ENCODE results near the gene CHST10.

The CHST10 gene

DNA sequence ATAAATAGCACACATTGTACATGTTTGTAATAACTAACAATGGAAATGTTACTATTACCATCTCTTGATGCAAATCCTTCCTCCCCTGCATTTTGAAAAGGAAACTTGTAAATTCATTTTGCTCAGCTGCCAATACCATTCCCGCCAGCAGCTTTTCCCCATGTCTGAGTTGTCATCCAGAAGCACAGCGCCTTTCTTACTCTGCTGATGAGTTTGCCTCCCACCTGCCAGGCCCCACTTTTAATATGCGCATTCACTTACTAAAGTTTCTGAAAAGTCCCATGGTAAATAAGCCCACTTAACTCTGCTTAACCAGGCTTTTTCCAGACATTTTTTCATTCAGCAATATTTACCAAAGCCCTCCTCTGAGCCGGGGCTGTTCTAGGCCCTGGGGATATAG, 3.9 kb downstream of the CHST10 start:
- DNase-seq, result no peak

DNA sequence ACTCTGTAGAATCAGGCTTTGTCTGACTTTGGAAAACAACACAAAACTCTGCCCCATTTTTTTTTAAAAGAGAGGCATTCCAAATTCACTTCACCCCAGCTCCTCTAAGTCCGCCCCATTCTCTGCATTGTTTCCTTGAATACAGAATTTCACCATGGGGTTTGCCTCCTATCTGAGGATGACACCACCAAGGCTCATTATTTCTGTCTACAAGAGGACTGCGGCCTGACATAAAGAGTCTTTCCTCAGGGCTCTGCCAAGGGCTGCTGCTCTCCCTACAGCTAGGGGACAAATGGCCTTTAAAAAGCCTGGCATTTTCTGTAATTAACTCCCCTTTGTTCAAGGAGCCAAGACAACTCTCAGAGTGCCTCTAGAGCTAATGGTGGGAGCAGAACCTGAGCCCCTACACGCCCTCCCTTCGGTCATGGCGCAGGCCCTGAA, 4.6 kb downstream of the CHST10 start:
- no peak for DNase-seq

DNA sequence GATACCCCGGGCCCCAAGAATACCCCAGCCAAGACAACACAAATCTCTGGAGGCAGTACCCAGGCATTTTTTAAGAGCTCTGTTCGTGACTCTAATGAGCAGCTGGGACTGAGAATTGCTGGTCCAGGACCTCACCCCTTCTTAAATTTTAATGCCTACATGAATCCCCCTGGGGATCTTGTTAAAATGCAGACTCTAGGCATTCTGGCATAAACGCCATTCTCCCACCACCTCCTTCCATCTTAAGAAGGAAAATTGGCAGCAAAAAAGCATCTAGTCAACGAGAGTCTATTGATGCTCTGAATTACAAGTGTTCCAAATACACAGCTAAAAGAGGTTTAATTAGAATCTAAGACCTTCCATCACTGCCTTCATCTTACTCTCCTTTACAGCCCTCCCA, 5.0 kb downstream of the CHST10 start:
- DNase-seq, result no peak

DNA sequence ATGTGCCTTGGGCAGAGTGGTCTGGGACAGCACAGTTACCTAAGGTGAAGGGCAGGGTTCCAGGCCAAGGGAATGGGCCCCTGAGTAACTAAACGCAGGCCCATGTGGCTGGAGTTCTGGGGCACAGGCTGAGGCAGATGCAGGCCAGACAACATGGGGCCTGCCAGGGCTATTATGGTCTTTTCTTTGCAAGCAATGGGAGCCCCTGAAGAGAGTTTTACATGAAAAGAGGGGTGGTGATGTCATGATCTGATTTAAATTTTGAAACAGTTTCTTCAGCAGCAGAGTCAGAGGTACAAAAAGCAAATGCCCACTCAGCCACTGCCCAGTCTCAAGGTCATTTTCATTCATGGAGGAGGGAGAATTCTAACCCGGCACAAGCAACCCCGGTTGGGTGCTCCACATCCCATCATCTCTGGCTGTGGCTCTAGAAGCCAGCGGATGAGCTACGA, 5.6 kb downstream of the CHST10 start:
- DNase-seq, result no peak

DNA sequence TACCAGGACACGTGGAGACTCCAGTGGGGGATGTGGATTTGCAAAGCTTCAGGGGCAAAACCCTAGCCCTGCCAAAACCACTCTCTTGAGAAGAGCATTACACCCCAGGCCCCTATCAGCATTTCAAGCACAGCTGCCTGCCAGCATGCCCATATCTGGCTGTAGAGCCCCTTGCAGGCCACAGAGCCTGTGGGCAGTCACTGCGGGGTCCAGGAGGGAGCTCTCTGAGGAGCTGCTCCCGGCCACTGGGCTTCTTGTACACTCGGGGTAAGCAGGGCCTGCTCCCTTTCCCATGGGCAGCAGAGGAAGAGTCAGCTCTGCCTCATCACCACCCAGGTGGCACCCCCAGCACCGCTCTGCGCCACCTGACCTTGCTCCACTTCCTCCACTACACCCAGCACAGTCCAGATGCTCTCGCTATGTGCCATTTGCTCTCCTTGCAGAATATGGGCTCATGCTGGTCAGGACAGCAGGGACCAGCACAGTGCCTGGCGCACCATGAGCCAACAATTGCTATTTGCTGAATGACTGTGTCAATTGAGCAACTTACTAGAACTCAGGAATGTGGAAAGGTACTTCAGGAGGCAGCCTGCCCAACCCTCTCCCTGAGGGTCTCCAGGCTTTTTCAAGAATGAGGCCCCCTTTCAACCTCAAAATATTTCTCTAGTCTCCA, 7.4 kb downstream of the CHST10 start:
- DNase-seq, result no peak

DNA sequence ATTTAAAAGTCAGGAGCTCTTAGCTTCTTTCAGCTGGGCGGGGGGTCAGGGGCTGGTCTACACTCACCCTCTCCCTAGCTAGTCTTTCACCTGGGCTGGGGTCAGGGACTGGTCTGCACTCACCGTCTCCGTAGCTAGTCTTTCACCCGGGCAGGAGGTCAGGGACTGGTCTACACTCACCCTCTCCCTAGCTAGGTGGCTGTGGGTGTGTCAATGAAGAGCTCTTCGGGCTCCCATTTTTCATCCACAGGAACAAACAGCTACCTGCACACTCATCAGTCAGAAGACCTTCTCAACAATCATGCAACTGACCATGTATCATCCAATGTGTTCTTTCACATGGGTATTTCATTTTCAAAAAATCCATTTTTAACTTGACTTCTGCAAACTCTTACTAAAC, 8.0 kb downstream of the CHST10 start:
- DNase-seq, result no peak

DNA sequence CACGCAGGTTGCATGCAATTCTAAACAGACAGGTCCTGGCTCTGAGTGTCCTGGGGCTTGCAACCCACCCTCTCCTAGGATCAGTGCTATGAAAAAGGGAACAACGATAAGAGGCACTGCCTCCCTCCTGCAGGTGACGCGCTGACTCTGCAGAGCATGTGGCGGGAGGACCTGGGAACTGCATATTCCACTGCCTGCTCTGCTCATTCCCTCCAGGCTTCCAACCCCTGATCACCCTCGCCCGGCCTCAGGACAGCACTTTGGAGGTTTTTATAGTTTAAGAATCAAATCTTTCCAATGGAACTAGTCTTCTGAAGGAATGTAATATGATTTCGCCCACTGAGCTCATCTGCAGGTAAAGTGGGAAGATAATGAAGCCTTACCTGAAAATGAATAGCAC, 8.5 kb downstream of the CHST10 start:
- DNase-seq, result no peak

DNA sequence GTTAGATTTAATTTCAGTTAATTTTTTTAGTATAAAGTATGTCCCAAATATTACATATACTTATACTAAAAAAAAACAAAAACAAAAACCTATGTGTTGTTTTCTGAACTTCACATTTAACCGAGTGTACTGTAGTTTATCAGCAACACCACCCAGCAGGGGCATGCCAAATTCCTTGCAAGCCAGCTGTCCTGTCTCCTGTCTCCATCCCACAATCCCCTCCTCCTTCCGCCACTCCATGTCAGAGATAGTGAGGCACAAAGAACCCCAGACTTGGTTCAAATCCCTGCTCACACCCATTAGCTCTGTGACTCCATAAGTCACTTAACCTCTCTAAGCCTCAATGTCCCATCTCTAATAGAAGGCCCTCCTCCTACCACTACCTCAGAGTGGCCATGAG, 9.4 kb downstream of the CHST10 start:
- DNase-seq, result no peak

DNA sequence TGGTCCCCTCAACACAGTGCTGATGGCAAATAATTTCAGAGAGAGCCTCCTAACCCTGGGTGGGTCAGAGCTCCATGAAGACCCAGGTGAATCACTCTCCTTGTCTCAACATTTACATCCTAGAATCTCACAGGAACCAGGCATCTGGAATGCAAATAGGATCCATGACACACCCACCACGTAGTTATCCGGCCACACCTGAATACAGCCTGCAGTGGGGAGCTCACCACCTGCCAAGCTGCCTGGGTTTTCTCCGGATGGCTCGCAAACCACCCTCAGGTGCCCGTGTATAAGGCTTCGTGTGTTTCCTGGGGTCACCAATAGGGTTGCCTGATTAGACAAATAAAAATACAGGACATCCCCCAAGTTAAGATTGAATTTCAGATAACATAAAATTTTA, 9.9 kb downstream of the CHST10 start:
- DNase-seq, result no peak

DNA sequence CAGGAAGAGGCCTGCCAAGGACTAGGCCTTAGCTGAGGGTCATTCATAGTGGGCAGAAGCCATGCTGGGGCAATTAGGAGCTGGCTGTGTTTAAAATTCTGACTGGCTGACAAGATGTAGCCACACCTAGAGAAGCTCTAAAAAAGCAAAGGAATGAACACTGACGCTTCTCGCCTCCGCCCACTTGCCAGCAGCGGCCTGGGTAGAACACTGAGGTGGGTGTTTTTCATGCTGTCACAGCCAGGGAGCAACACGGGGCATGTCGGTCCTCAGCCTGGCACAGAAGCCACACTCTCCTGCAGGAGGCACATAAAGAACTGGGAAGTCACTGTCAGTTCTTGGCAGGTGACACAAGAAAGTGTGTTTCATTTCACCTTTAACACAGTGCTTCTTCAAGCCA, 10.4 kb downstream of the CHST10 start:
- no peak for DNase-seq

DNA sequence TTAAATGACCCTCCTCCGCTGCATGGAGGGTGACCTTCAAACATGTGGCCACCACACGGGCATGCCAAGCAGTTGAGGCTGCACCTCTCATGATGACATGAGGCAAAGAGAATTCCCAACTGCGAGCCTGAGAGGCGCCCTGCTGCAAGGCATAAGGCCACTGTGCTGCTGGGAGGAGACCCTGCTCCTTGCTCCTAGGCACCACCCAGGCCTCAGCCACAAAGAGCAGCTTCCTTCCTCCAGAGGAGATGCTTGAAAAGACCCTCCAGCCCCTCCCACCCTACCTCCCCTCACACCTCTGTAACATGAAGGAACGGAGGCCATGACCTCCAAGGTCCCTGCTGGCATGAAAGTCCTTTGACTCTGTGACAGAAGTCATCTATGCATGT, 11.4 kb downstream of the CHST10 start:
- DNase-seq, result no peak

DNA sequence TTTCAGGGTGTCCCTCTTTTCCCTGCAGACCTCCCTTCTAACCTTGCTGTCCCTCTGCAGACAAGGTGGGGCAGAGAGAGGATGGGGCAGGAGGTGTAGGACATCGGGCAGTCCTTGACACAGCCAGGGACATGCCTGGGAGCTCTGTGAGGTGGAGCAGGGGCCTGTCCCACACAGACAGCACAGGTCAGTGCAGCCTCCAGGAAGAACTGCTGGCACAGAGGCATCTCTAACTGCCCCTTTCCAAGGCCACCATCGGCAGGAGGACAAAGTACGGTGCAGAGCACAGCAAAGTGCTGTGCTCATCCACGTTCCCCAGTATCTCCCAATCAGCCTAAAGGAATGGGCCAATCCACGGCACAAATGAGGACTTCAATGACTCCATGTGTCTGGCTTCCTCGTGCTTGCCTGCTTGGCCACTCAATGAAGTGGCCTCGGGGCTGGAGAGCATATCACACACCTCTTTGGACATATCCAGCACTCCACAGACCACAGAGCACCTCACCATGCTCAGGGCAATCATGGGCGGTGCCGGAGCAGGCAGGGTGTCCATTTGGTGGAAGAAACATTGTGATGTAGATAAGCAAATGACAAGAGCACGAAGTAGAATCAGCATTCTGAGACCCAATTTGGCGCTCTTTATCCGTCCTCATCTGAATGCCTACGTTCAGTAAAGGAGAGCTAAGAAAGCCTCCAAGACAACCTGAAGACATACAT, 11.9 kb downstream of the CHST10 start:
- no peak for DNase-seq

DNA sequence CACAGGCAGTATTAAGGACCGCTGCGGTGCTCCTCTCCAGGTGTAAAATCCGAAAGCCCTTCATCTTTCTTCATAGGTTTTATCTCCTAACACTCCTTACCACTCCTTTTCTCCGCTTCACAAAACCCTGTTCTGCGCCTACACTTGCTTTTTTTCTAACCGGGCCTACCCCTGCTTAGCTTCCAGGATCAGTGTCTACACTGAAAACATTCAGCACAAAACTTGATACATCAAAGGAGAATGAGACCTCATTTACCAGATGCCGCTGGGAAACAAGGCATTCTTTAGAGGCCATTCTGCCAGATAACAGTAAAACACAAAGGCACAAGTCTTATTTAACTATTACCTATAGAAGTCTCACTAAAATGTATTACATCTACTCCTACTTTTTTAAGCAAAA, 13.1 kb downstream of the CHST10 start:
- DNase-seq, result no peak

DNA sequence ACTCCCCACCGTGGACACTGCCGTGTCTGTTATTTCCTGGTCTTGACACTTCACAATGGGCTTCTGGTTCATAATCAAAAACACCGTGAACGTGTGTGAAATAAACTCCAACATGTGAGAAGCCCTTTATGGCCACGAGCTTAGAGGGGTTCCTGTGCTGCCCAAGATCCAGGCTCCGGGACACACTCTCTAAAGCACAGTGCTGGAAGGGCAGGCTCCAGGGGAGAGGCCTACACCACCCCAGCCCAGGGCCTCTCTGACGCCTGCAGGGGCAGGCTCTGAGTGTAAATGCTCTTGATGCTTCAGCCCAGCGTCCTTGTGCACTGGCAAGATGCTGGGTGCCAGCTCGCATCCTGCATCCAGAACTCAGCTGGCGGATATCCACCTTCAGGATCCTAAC, 13.7 kb downstream of the CHST10 start:
- DNase-seq, result no peak

DNA sequence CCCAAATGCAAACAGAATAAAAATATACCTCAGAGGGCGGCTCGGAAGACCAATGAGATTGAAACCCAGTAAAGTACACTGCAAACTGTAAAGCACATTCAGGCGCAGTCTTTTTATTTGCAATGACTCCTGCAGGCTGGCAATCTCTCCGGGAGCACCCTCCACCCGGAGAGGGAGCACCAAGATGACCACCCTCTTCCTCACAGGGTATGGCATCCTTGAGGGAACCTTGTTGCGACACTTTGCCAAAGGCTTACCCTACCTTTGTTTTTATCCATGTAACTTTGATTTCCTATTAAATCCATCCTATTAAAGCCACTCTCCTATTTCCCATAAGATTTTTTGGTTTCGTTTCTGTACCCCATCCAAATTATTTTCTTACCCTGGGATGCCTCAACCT, 16.2 kb downstream of the CHST10 start:
- DNase-seq, result no peak

DNA sequence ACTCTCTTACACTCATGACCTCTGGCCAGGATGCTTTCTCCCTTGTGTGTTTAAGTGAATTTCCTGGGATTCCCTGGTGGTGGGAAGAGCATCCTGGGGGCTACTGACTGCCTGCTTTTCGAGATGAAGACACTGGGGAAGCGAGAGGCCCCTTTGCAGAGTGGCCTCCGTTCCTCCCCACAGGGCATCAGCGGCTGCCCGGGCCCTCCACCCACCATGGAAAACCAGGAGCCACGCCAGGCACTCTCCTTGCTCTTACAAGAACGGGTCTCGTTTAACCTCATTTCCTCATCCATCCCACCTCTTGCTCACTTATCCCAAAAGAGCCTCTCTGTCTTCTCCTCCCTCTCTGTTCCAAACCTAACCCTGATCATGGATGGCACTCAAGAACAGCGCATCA, 17.8 kb downstream of the CHST10 start:
- no peak for DNase-seq

DNA sequence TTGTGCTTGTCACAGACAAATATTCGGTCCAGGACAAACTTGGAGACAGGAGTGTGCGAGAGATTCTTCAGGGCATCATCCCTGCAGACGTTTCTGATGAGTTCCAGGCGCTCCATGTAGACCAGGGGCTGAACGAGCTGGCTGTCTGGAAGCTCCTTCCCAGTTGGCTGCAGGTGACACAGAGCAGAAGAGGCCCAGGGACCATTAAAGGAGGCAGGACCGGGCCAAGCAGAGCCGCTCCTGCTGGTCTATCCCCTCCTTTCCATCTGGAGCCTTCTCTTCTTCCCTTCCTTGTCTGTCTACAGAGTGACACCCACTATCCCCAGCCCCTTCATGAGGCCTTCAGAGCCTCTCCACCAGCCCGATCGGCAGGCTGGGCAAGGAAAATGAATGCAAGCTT, 19.5 kb downstream of the CHST10 start:
- DNase-seq, result no peak

DNA sequence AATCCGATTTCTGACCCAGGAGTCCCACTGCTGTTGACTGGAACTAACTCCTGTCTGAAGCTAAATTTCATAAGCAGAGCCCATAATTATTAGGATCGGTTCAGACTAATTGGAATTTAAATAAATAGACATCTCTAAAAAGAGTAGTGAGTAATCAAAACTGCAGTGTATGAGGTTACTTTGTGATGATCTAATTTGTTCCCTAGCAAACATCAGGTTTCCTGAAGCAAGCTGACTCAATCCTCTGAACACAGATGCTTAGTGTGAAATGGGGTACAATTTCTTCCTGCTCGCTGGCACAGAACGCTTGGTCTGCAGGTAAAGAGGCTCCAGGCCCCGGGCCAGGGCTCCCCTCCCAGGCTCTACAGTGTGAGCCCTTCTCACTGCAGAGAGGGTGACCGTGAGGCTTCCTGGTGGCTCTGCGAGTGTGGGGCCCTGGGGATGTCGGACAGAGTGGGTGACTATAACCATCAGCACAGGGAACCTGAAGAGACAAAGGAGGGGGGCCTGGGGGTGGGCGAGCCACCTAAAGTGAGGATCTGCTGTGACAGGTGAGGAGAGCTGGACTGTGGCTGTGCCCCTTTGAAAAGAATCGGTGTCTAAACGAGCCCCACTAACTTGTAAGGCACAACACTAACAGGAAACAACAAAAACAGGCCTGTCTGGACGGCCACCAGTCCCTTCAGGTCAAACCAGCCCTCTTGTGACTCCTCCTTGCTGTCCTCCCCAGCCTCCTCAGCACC, 20.2 kb downstream of the CHST10 start:
- no peak for DNase-seq

DNA sequence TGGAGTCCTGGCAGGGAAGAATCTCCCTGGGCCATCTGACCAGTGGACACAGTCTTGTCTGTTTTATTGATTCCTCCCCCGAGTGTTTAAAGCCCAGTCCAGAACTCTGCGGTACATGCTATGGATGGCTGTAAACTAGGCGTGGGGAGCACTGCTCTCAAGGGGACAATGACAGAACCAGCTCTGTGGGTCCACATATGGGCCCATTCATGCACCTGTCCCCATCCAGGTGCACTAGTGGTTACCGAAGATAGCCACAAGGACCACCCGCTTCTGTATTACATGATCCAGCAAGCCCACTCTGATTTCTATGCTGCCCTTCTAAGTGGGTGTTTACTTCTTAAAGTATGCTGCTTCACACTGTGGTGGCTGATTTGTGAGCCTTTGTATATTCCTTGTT, 21.0 kb downstream of the CHST10 start:
- DNase-seq, result no peak

DNA sequence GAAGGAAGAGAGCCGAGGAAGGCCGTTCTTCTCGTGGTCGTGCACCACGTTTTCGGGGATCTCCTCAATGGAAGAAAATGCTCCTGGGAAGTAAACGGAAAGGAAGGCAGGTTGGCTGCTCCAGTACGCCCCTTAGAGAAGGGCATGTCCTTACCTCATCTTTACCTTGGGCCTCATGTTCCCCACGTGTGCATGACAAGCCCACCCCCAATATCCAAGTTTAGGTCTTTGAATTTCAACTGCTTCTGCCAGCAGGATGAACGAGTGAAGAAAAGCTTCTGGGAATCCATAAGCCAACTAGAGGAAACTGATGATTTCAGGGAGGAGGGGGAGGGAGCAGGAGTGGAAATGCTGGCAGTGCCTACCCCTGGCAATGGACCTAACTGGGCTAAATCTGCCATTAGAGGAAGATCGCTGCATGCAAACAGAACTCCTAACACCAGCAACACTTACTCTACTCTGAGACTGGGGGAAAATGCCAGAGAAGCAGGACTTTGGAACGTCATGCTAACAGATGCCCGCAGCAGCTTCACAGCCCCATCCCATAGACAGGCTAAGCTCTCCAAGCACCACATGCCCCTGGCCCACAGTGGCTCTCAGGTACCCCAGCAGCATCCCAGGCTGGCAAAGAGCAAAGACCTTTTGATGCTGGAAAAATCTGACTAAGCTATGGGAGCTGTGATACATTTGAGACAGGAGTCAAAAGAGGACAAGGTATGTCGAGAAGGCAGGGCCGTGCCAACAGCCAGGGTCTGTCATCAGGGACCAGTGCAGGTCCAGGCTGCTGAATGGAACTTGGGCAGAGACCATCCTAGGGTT, 21.7 kb downstream of the CHST10 start:
- no peak for DNase-seq

DNA sequence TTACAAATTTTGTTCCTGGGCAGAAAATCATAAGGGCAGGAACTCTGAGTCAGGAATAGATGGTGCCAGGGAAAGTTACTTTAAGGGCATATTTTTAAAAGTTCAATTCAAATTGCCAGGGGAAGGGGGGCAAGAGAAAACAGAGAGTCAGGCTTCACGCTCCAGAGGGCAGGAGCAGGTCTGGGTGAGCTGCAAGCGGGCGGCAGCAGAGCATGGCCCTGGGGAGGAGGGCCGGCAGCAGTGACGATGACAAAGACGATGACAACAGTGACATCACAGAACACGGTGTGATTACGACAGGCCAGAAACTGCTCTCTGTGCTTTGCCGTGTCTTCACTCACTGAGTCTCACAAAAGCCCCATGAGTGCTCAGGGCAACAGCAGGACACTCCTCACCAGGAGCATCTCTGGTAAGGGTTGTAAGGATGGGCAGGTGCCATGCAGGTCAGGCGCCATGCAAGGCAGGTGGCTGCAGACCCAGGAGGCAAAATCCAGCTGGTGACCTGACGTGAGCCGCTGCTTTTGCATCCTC, 23.3 kb downstream of the CHST10 start:
- no peak for DNase-seq

DNA sequence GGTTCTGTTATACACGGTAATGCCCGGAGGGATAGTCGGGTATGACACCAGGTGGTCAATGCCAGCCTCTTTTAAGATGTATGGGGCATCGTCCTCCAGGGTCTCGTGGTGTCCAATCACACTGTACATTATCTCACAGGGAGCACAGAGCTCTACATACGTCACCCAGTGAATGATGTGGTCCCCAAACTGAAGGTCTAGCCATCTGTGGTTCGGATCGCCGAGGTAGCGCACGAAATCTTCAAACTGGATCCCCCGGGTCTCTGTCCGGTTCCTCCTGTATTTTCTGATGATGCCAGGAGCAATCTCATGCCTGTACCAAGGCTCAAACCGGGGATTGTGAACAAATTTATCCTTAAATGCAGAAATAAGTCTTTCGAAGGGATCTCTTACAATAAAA, 24.1 kb downstream of the CHST10 start:
- DNase-seq, result no peak

DNA sequence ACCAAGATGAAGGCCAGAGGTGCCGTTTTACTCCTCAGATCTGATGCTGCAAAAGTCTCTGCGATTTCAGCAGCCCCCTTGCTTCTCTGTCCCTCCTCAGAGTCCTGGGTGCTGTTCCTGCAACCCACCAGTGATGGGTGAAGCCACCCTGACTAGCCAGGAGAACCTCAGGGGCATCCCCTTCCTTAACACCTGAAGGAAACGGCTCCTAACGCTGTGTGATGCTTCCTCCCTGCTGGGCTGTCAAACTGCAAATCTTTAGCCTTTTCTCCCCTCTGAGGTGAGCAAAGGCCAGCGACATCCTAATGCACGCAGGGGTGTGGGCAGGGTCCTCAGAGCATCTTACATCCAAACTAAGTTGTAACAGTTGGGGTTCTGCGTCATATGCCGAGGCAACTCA, 24.8 kb downstream of the CHST10 start:
- no peak for DNase-seq

Measured in stimulated activated naive CD4-positive, alpha-beta T cell treated with Interleukin-2 at 50 U/mL for 16 hours (primary cell).